HG03457 (cell line): ENCODE data around the gene POLRMT.

Experiments used
- ATAC-seq: cut with Tn5 transposase; IDR thresholded peaks from one replicate; pipeline ENCODE4 v1.9.1; 2021; ENCODE audit warnings: moderate number of reproducible peaks; ENCODE audit not compliant: unreplicated experiment

The POLRMT gene

GRCh38 chr19:581399-582111, 51.8 kb downstream of the POLRMT start:
- ATAC-seq: no peak

- ATAC-seq: no peak
Measured at GRCh38 chr19:580274-580835, 53.0 kb downstream of the POLRMT start.

- no peak for ATAC-seq
Measured at GRCh38 chr19:579842-580155, 53.5 kb downstream of the POLRMT start.

- ATAC-seq: no peak
Measured at GRCh38 chr19:579111-579841, 54.1 kb downstream of the POLRMT start.

- no peak for ATAC-seq
Measured at GRCh38 chr19:577439-578392, 55.6 kb downstream of the POLRMT start.

- ATAC-seq: no peak
Measured at GRCh38 chr19:576768-577438, 56.4 kb downstream of the POLRMT start.

- ATAC-seq: no peak
Measured at GRCh38 chr19:575527-576506, 57.5 kb downstream of the POLRMT start.

- no peak for ATAC-seq
Measured at GRCh38 chr19:574658-575526, 58.4 kb downstream of the POLRMT start.

- ATAC-seq: no peak
Measured at GRCh38 chr19:573519-573825, 59.9 kb downstream of the POLRMT start.

- peak; percentile 28 for ATAC-seq
Measured at GRCh38 chr19:572743-573518, 60.4 kb downstream of the POLRMT start.

GRCh38 chr19:572140-572742, 61.1 kb downstream of the POLRMT start, which contains the start of gene BSG:
TSS of gene BSG (plus strand) at chr19:572596. CDS start at chr19:572635, 39 bp downstream.
- peak; percentile 63 for ATAC-seq

GRCh38 chr19:571566-571974, 61.8 kb downstream of the POLRMT start:
- no peak for ATAC-seq

GRCh38 chr19:570937-571565, 62.3 kb downstream of the POLRMT start:
- ATAC-seq: no peak

- no peak for ATAC-seq
Measured at GRCh38 chr19:570251-570686, 63.1 kb downstream of the POLRMT start.

- ATAC-seq: no peak
Measured at GRCh38 chr19:567296-567900, 65.9 kb downstream of the POLRMT start.
